ENCODE data around the gene ITPRIPL2.

The ITPRIPL2 gene

GRCh38 chr16:19113577-19114358 lies at the start of gene ITPRIPL2:
ITPRIPL2 (plus strand) TSS chr16:19113964; CDS start chr16:19114462, 498 bp downstream.
- peak; percentile 41 for DNase-seq

- no peak for DNase-seq
Measured at GRCh38 chr16:19066988-19067348, 46.8 kb upstream of the ITPRIPL2 start.

- peak; percentile 99 for DNase-seq
Measured at GRCh38 chr16:19067349-19068236, 46.2 kb upstream of the ITPRIPL2 start, which contains the start of gene COQ7. COQ7 (plus strand) TSS chr16:19067614; CDS start chr16:19067665, 51 bp downstream.

DNA sequence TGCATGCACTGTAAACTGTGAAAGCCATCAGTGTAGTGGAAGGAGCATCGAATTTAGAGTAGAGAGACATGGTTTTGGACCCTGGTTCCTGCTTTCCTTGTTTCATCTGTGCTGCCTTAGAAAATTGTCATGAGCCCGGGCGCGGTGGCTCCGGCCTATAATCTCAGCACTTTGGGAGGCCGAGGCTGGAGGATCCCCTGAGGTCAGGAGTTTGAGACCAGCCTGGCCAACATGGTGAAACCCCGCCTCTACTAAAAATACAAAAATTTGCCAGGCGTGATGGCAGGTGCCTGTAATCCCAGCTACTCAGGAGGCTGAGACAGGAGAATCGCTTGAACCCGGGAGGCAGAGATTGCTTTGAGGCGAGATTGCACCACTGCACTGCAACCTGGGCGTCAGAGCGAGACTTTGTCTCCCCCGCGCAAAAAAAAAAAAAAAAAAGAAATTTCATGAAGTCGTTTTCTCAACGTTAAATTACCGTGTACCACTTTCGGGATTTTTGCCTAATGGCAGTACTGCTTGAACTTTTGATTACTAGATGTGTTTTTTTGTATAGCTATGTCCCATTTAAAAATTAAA lies 45.4 kb upstream of the ITPRIPL2 start:
- DNase-seq: no peak

DNA sequence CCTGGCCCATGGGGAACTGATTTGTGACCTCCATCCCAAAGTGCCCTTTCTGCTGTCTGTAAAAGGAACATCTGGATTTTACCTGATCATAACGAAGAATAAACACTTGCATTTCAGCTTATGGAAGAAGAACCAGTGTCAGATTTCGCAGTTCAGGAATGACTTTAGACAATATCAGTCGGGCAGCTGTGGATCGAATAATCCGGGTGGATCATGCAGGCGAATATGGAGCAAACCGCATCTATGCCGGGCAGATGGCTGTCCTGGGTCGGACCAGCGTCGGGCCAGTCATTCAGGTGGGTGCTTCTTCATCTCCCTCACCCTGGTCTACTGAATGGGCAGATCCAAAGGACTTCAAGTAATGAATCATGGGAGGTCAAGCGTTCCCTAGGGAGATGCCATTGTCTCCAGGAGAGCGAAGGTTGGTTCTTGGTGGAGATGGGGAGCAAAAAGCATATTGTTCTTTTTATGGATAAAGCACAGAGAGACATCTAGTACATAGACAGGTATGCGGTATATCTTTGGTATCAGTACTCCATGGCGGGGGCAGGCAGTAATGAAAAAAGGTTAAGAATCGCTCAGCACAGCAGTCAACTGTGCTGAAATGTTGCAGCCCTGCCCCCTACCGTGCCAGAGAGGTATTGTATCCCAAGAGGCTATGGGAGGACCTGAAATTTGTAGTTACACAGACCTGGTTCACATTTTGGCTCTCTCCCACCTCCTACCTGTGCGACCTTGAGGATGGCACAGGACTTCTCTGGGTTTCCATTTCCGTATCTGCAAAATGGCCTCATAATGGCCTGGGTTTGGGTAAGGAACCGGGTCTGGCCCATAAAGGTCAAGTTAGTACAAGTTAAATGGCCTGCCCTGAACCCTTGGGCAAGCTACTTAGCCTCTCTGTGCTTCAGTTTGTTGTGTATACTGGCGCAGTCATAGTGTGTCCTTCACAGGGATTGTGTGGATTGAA lies 41.7 kb upstream of the ITPRIPL2 start:
- DNase-seq: peak; percentile 67

DNA sequence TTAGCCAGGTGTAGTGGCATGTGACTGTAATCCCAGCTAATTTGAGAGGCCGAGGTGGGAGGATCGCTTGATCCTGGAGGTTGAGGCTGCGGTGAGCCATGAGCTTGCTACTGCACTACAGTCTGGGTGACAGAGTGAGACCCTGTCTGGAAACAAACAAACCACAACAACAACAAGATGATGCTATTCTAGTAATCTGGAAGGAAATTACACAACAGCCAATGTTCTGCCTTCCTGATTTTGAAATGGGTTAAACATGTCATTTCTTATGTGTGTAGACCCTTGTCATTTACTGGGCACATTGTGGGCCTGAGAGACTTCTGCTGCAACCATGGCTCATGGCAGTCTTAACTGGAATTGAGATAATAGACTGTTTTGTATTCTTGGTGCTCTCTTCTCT lies 40.4 kb upstream of the ITPRIPL2 start:
- DNase-seq: no peak

- DNase-seq: no peak
Measured at GRCh38 chr16:19073863-19074262, 39.9 kb upstream of the ITPRIPL2 start.

- DNase-seq: no peak
Measured at GRCh38 chr16:19075511-19075910, 38.3 kb upstream of the ITPRIPL2 start.

- no peak for DNase-seq
Measured at GRCh38 chr16:19077879-19078278, 35.9 kb upstream of the ITPRIPL2 start.

DNA sequence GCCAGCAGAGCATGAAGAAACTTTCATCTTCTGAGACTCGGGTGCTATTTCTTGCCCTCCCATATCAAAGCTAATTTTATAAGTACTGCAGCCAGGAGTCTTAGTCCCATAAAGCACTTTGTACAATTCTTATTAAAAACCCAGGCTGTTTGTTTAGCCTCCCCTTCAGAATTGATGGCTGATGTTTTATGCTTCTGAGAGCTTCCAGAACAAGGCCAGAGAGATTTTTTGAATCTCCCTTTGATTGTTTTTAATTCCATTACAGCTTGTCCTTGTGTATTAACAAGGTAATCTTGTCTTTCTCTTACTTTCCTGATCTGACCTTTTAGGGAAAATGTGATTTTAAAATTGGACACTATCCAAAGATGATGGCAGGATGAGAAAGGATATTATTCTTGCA lies 30.1 kb upstream of the ITPRIPL2 start:
- no peak for DNase-seq

DNA sequence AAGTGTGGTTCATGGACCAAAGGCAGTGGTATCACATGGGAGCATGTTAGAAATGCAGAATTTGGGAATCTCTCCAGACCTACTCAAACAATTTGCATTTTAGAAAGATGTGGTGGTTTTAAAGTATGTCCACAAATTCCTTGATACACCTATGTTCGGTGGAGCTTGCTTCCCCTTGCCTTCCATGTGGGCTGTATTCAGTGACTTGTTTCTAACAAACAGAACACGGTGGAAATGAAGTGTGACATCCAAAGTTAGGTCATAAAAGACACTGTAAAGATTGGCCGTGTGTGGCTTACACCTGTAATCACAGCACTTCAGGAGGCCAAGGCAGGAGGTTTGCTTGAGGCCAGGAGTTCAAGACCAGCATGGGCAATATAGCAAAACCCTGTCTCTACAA lies 29.6 kb upstream of the ITPRIPL2 start:
- DNase-seq: no peak

DNA sequence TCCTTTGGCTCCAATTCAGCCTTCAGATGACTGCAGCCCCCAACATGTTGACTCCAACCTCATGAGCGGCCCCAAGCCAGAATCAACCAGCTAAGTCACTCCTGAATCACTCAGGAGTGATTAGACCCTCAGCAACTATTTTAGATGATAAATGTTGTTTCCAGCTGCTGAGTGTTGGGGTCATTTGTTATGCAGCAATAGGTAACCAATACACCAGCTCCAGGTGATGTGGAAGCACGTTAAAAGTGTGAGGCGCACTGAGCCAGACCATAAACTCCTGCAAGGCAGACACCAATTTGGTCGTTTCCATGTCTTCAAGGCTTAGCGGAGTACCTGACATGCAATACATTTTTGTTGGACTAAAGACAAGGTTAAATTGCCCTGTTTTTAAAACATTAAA lies 28.9 kb upstream of the ITPRIPL2 start:
- DNase-seq: no peak

GRCh38 chr16:19085679-19086200 lies 28.0 kb upstream of the ITPRIPL2 start:
- DNase-seq: no peak

- DNase-seq: peak; percentile 87
Measured at GRCh38 chr16:19086322-19087199, 27.2 kb upstream of the ITPRIPL2 start.

- no peak for DNase-seq
Measured at GRCh38 chr16:19088341-19088916, 25.3 kb upstream of the ITPRIPL2 start.

DNA sequence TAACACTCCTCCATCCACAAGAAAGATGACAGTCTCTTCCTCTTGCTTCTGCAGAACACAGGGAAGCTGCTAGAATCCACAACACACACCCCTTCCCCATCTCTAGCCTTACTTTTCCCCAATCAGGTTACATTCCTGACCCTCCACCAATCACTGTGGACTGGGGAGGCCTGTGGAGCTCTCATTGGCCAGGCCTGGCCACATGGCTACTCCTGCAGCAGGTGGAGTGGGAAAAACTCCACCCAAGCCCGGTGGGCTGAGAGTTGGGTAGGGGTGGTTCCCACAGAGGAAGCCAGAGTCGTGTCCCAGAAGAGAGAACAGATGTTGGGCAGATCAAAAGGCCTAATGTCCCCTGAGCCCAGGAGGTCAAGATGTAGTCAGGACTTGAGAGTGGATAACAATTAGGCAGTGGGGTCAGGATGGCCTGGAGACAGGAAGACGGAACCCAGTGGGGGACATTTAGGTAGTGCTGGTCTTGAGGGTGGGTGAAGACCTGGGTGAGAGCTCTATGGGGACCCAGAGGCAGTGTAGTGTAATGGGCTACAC lies 24.3 kb upstream of the ITPRIPL2 start:
- DNase-seq: no peak

DNA sequence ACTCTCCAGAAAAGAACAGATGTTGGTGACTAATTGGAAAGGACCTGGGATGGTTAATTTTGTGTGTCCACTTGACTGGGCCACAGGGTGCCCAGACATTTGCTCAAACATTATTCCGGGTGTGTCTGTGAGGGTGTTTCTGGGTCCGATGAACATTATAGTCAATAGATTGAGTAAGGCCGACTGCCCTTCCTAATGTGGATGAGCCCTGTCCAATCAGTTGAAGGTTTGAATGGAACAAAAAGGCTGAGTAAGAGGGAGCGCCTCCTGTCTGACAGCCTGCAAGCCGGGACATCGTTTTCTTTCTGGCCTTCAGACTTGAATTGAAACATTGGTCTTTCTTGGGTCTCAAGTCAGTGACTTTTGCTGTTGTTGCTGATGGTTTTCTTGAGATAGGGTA lies 22.8 kb upstream of the ITPRIPL2 start:
- DNase-seq: no peak

DNA sequence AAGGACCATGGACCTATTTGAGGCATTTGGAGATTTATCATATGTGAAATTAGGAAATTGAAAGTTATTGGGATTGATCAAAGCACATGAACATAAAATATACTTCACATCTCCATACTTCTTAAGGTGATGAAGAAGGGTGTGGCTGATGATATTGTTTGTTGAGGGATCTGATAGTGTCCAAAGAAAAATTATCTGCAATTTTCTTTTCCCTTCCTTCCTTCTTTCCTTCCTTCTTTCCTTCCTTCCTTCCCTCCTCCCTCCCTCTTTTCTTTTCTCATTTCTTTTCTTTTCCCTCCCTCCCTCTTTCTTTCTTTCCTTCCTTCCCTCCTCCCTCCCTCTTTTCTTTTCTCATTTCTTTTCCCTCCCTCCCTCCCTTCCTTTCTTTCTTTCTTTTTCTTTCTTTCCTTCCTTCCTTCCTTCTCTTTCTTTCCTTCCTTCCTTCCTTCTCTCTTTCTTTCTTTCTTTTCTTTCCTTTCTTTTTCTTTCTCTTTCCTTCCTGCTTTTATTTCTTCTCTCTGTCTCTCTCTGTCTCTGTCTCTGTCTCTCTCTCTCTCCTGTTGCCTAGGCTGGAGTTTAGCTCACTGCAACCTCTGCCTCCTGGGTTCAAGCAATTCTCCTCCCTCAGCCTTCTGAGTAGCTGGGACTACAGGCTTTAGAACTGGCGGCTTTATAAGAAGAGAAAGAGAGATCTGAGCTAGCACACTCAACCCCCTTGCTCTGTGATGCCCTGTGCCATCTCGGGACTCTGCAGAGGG lies 20.9 kb upstream of the ITPRIPL2 start:
- DNase-seq: no peak
